PC-9 (cell line): ENCODE measurements around the gene SH2D5. TPM values are rescaled to one million over a fixed set of nuclear protein-coding genes. Genes with fewer than 3 reads are reported as not detected.

Experiments
- BruUV-seq: library from RNA; stranded (reverse); fragments of 400-500 nt; replicated peaks from 2 replicates; lab custom pipeline; 2021; lab: Mats Ljungman, UMichigan
- CTCF ChIA-PET: fragments of 300-600 bp; sonication (Branson Sonifier 250); formaldehyde crosslinking; loops from one replicate; lab custom pipeline; 2022; ENCODE audit warnings: antibody characterized with exemption; lab: Charles Lee
- POLR2A ChIA-PET: fragments of 300-600 bp; sonication (Branson Sonifier 250); formaldehyde crosslinking; loops from one replicate; lab custom pipeline; 2022; ENCODE audit warnings: antibody characterized with exemption; ENCODE audit not compliant: unreplicated experiment; lab: Charles Lee
- DNase-seq, 2 experiments: peaks; one replicate each; pipeline versions ENCODE4 v3.0.0 to v3.0.0-alpha.2; 2015 to 2022; ENCODE audit warnings: mixed read lengths in 1 of 2
- H2AFZ ChIP-seq: fragments of 200-600 bp; sonication (generic); 2 replicates; pipeline ENCODE4 v1.8.1; 2017; ENCODE audit warnings: antibody characterized with exemption
- H3F3A ChIP-seq: fragments of 200-600 bp; sonication (generic); 2 replicates; pipeline ENCODE4 v1.8.1; 2017; ENCODE audit warnings: antibody characterized with exemption, mild to moderate bottlenecking, low read depth; ENCODE audit not compliant: insufficient read depth
- H3K27ac ChIP-seq: fragments of 200-600 bp; sonication (generic); 2 replicates; pipeline ENCODE4 v1.6.1; 2016; ENCODE audit warnings: mixed run types
- H3K27me3 ChIP-seq: fragments of 200-600 bp; sonication (generic); 2 replicates; pipeline ENCODE4 v1.6.1; 2016; ENCODE audit warnings: low read depth, mixed run types; ENCODE audit not compliant: insufficient read depth
- H3K36me3 ChIP-seq: fragments of 200-600 bp; sonication (generic); 2 replicates; pipeline ENCODE4 v1.6.1; 2016; ENCODE audit warnings: low read depth, mixed run types
- H3K4me1 ChIP-seq: fragments of 200-600 bp; sonication (generic); replicated peaks from 2 replicates; pipeline ENCODE4 v1.6.1; 2016; ENCODE audit warnings: mixed run types; ENCODE audit not compliant: insufficient read depth
- H3K4me2 ChIP-seq: fragments of 200-600 bp; sonication (generic); 2 replicates; pipeline ENCODE4 v1.6.1; 2017; ENCODE audit warnings: mixed run types
- H3K4me3 ChIP-seq: fragments of 200-600 bp; sonication (generic); 2 replicates; pipeline ENCODE4 v1.6.1; 2016; ENCODE audit warnings: mixed run types
- H3K79me2 ChIP-seq: fragments of 200-600 bp; sonication (generic); 2 replicates; pipeline ENCODE4 v1.6.1; 2017; ENCODE audit warnings: low read depth, mixed run types
- H3K9me2 ChIP-seq: fragments of 200-600 bp; sonication (generic); 2 replicates; pipeline ENCODE4 v1.8.1; 2017; ENCODE audit warnings: mild to moderate bottlenecking; ENCODE audit not compliant: insufficient read depth
- H3K9me3 ChIP-seq: fragments of 200-600 bp; sonication (generic); 2 replicates; pipeline ENCODE4 v1.8.1; 2016; ENCODE audit warnings: low read depth; ENCODE audit not compliant: insufficient read depth
- H4K20me1 ChIP-seq: fragments of 200-600 bp; sonication (generic); 2 replicates; pipeline ENCODE4 v1.8.1; 2017; ENCODE audit not compliant: insufficient read depth
- EZH2 ChIP-seq: fragments of 200-600 bp; sonication (generic); IDR thresholded peaks from 2 replicates; pipeline ENCODE4 v1.8.0; 2017; ENCODE audit warnings: antibody characterized with exemption, low read depth
- intact Hi-C: fragments of 100-400 bp; cut with micrococcal nuclease; formaldehyde crosslinking; loops from one replicate; pipeline ENCODE4 v1.10.0; 2022; ENCODE audit not compliant: unreplicated experiment
- total RNA-seq: library from RNA; stranded (reverse); gene quantifications from 2 replicates; pipeline ENCODE4 v1.2.3, GENCODE V29; 2021
- TF ChIP-seq, protein P1 (sequence below): fragments of 200-600 bp; sonication (generic); conservative IDR thresholded peaks from 2 replicates; pipeline ENCODE4 v1.6.1; 2017; ENCODE audit warnings: mixed run types, antibody characterized with exemption, mild to moderate bottlenecking, moderate library complexity

SH2D5 gene
- total RNA-seq, 1 experiment from 2014 or later: 1.5 TPM

GRCh38 chr1:20703124-20703756 lies 29.3 kb downstream of the SH2D5 start:
- Histone ChIP-seq H4K20me1 (no peaks in the 10 kb centered on the region), H3K79me2 (no peaks in the 10 kb centered on the region), H3K36me3 (no peaks in the 10 kb centered on the region), H3K9me2 (no peaks in the 10 kb centered on the region), H2AFZ (no peak overlapping the region), H3K27me3 (no peaks in the 10 kb centered on the region), H3K4me2 (no peak overlapping the region), H3K4me1 (no peaks in the 10 kb centered on the region), H3F3A (no peaks in the 10 kb centered on the region; the same call in 1 of the 2 replicates), H3K27ac (no peak overlapping the region), H3K9me3 (no peaks in the 10 kb centered on the region), H3K4me3 (no peak overlapping the region)
- intact Hi-C loops: no loop called here
- POLR2A ChIA-PET: no interaction called here
- TF ChIP-seq, protein P1, sequence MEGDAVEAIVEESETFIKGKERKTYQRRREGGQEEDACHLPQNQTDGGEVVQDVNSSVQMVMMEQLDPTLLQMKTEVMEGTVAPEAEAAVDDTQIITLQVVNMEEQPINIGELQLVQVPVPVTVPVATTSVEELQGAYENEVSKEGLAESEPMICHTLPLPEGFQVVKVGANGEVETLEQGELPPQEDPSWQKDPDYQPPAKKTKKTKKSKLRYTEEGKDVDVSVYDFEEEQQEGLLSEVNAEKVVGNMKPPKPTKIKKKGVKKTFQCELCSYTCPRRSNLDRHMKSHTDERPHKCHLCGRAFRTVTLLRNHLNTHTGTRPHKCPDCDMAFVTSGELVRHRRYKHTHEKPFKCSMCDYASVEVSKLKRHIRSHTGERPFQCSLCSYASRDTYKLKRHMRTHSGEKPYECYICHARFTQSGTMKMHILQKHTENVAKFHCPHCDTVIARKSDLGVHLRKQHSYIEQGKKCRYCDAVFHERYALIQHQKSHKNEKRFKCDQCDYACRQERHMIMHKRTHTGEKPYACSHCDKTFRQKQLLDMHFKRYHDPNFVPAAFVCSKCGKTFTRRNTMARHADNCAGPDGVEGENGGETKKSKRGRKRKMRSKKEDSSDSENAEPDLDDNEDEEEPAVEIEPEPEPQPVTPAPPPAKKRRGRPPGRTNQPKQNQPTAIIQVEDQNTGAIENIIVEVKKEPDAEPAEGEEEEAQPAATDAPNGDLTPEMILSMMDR: no peak
- no peak for TF ChIP-seq EZH2
- no peak for DNase-seq
- BruUV-seq: no TSS peak
- CTCF ChIA-PET: no interaction called here

GRCh38 chr1:20702416-20702815 lies 30.1 kb downstream of the SH2D5 start:
- no peak overlapping the region for H3K27ac ChIP-seq

DNA sequence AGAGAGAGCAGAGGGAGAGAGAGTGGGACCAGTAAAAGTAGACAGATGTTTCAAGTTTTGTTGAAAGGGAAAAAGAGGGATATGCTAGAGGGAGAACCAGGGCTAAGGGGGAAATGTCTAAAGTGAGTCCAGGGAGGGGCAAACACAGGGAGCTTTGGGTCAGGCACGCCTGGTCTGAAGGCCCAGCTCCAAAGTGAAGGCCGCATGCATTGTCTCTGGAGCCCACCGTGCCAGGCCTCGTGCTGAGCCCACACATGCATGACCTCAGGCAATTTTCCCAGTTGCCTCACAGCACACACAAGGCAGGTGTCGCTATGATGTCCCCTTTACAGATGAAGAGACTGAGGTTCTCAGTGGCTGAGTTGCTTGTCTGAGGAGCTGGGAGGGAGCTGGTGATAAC lies 30.7 kb downstream of the SH2D5 start:
- Histone ChIP-seq H3K79me2 (no peaks in the 10 kb centered on the region), H3K9me2 (no peaks in the 10 kb centered on the region), H3K4me2 (no peak overlapping the region), H3K27ac (no peak overlapping the region), H2AFZ (no peak overlapping the region), H4K20me1 (no peaks in the 10 kb centered on the region), H3K27me3 (no peaks in the 10 kb centered on the region), H3K9me3 (no peaks in the 10 kb centered on the region), H3K36me3 (no peaks in the 10 kb centered on the region), H3K4me3 (no peak overlapping the region), H3K4me1 (peaks cover 5% of the 10 kb centered on the region; the same call in 1 of the 2 replicates), H3F3A (no peaks in the 10 kb centered on the region; the same call in 1 of the 2 replicates)
- ChIA-PET CTCF (interaction anchor here (0.6 kb wide), 1 partner anchor 46 kb away, joined by 4 read pairs; no protein-coding TSS in a partner anchor), POLR2A (interaction anchor here (0.6 kb wide), 1 partner anchor 1406 kb away, joined by 7 read pairs; no protein-coding TSS in a partner anchor)
- DNase-seq: no peak
- TF ChIP-seq, protein P1: no peak
- TF ChIP-seq EZH2: no peak
- BruUV-seq: no TSS peak
- intact Hi-C loops: no loop called here

More at GRCh38 chr1:20702416-20702815, 30.1 kb downstream of the SH2D5 start:
- Histone ChIP-seq H4K20me1 (no peaks in the 10 kb centered on the region), H3K4me3 (no peak overlapping the region), H2AFZ (no peak overlapping the region), H3K4me2 (no peak overlapping the region), H3F3A (no peaks in the 10 kb centered on the region; the same call in 1 of the 2 replicates), H3K9me3 (no peaks in the 10 kb centered on the region), H3K4me1 (0 out of 2 replicates have a peak, but pooled peaks cover under 1% of the 10 kb centered on the region), H3K79me2 (no peaks in the 10 kb centered on the region), H3K9me2 (no peaks in the 10 kb centered on the region), H3K36me3 (no peaks in the 10 kb centered on the region), H3K27me3 (no peaks in the 10 kb centered on the region)
- intact Hi-C loops: no loop called here
- ChIA-PET CTCF (interaction anchor here (0.6 kb wide), 1 partner anchor 46 kb away, joined by 4 read pairs; no protein-coding TSS in a partner anchor), POLR2A (no interaction called here)
- TF ChIP-seq EZH2: no peak
- TF ChIP-seq, protein P1: peak; percentile 36; the same call in 1 of the 2 replicates
- no peak for DNase-seq
- BruUV-seq: no TSS peak
